Stimulated activated CD8-positive, alpha-beta memory T cell treated with anti-CD3 and anti-CD28 coated beads, Interleukin-4, amount 100 ng/mL, for 1 hour (primary cell): ENCODE measurements around the gene CELSR3.
A peak's percentile ranks its signal among the peaks of the same experiment; 100 is the strongest.

Experiments used
- DNase-seq, 2 donors: peaks; one replicate each; pipeline ENCODE4 v3.0.0-alpha.2; 2020; ENCODE audit warnings: low read depth in 2 of 2, low spot score in 1 of 2

Gene CELSR3

GRCh38 chr3:48663489-48664312 lies 1.0 kb upstream of the CELSR3 start:
- DNase-seq, result peak; percentile 42 to 76

- DNase-seq, result no peak
Observed at GRCh38 chr3:48662145-48662752, 437 bp downstream of the CELSR3 start.

- DNase-seq, result peak; percentile 44 to 61
Observed at GRCh38 chr3:48661501-48662144, 1.1 kb downstream of the CELSR3 start.

GRCh38 chr3:48660800-48661400 lies 1.8 kb downstream of the CELSR3 start:
- no peak for DNase-seq

- no peak for DNase-seq
Observed at GRCh38 chr3:48656841-48657281, 5.8 kb downstream of the CELSR3 start.

- peak; percentile 64 to 72 for DNase-seq
Observed at GRCh38 chr3:48656061-48656840, 6.4 kb downstream of the CELSR3 start.

GRCh38 chr3:48655606-48656005 lies 7.1 kb downstream of the CELSR3 start:
- peak in 1 of 2 donors; percentile 27 for DNase-seq

GRCh38 chr3:48655063-48655462 lies 7.6 kb downstream of the CELSR3 start:
- no peak for DNase-seq

- no peak for DNase-seq
Observed at GRCh38 chr3:48652923-48653715, 9.6 kb downstream of the CELSR3 start.

- no peak for DNase-seq
Observed at GRCh38 chr3:48651771-48652170, 10.9 kb downstream of the CELSR3 start.

GRCh38 chr3:48650723-48651122 lies 12.0 kb downstream of the CELSR3 start:
- no peak for DNase-seq

- DNase-seq, result no peak
Observed at GRCh38 chr3:48648188-48648850, 14.4 kb downstream of the CELSR3 start.

GRCh38 chr3:48647714-48648113 lies 15.0 kb downstream of the CELSR3 start:
- DNase-seq, result no peak

GRCh38 chr3:48644898-48645760 lies 17.6 kb downstream of the CELSR3 start:
- DNase-seq, result no peak

GRCh38 chr3:48642605-48643004 lies 20.1 kb downstream of the CELSR3 start:
- DNase-seq, result no peak

GRCh38 chr3:48641396-48641795 lies 21.3 kb downstream of the CELSR3 start:
- DNase-seq, result no peak

GRCh38 chr3:48639944-48640606 lies 22.6 kb downstream of the CELSR3 start:
- no peak for DNase-seq

- DNase-seq, result no peak
Observed at GRCh38 chr3:48637305-48637704, 25.4 kb downstream of the CELSR3 start.
